ENCODE measurements around the gene MLST8. TPM values are rescaled to one million over a fixed set of nuclear protein-coding genes. Genes with fewer than 3 reads are reported as not detected.

Gene MLST8
- total RNA-seq, 2 experiments from 2014 or later, result 22.9 to 26.4 TPM

DNA sequence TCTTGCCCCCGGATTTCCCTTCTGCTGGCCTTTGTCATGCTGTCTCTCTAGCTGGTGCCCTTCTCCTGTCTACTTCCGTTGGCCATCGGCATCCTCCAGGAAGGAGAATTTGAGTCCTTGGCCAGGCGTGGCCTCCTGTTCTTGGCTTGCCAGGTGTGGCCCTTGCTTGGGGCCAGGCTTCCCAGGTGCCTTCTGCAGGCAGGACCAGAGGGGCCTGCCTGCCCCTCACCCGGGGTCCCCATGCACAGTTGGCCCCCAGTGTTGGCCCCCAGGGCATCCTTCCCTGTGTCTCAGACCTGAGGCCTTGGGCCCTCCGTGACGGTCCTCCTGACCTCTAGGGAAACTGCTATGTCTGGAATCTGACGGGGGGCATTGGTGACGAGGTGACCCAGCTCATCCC is 2.6 kb downstream of the MLST8 start:
- H3K9me3 ChIP-seq (ENCODE audit: control insufficient read depth in 1 of 2, insufficient read depth in 1 of 2, low read length in 2 of 2), result no peaks in the 10 kb centered on the region
- H3K4me3 ChIP-seq (ENCODE audit: low read length), result no peak overlapping the region
- POLR2A ChIA-PET, result no interaction called here
- no peaks in the 10 kb centered on the region for H3K27me3 ChIP-seq (ENCODE audit: control insufficient read depth in 1 of 2, insufficient read depth in 2 of 2, low read length in 2 of 2)
- H3K27ac Mint-ChIP-seq, result peak overlapping the region; percentile 42
- no peak overlapping the region for H3K27ac ChIP-seq (ENCODE audit: low read depth in 1 of 2, low read length in 2 of 2)
- no peaks in the 10 kb centered on the region for H3K27me3 Mint-ChIP-seq
- intact Hi-C loops (cut with DNase I, micrococcal nuclease), result loop anchor here (5.0 kb wide), 2 partner anchors 44 to 161 kb away; partner anchors contain the start of genes ECI1 (in 1 of the 2), NTHL1 (in 1 of the 2) and TSC2 (in 1 of the 2)
- peak overlapping the region; percentile 62 for H3K4me3 Mint-ChIP-seq
- H3K4me1 Mint-ChIP-seq (ENCODE audit: low read depth), result peaks cover 16% of the 10 kb centered on the region
- no peaks in the 10 kb centered on the region for H3K9me3 Mint-ChIP-seq
- no peak for TF ChIP-seq CTCF (IDR thresholded peaks at IDR 0.05)
- no peak for DNase-seq
- H3K4me1 ChIP-seq (ENCODE audit: insufficient read depth, low read length), result peaks cover 31% of the 10 kb centered on the region
- no peak for ATAC-seq (ENCODE audit: poor library complexity)
- peaks cover 32% of the 10 kb centered on the region for H3K36me3 ChIP-seq (ENCODE audit: insufficient read depth, low read length)
- CTCF ChIA-PET, result no interaction called here
- H3K36me3 Mint-ChIP-seq (ENCODE audit: low read depth), result peaks cover 16% of the 10 kb centered on the region

GRCh38 chr16:2208308-2208707 is 3.1 kb downstream of the MLST8 start:
- no peak overlapping the region for H3K27ac ChIP-seq (ENCODE audit: low read depth in 1 of 2, low read length in 2 of 2)
- H3K27me3 ChIP-seq (ENCODE audit: control insufficient read depth in 1 of 2, insufficient read depth in 2 of 2, low read length in 2 of 2), result no peaks in the 10 kb centered on the region
- peak overlapping the region; percentile 62 for H3K4me3 Mint-ChIP-seq
- ChIA-PET POLR2A (no interaction called here), CTCF (no interaction called here)
- H3K4me3 ChIP-seq (ENCODE audit: low read length), result no peak overlapping the region
- peaks cover 21% of the 10 kb centered on the region for H3K4me1 Mint-ChIP-seq (ENCODE audit: low read depth)
- peaks cover 35% of the 10 kb centered on the region for H3K4me1 ChIP-seq (ENCODE audit: insufficient read depth, low read length)
- H3K27ac Mint-ChIP-seq, result no peak overlapping the region
- intact Hi-C loops (cut with DNase I, micrococcal nuclease), result loop anchor here (5.0 kb wide), 2 partner anchors 44 to 161 kb away; partner anchors contain the start of genes ECI1 (in 1 of the 2), NTHL1 (in 1 of the 2) and TSC2 (in 1 of the 2)
- ATAC-seq (ENCODE audit: poor library complexity), result no peak
- peaks cover 32% of the 10 kb centered on the region for H3K36me3 ChIP-seq (ENCODE audit: insufficient read depth, low read length)
- no peaks in the 10 kb centered on the region for H3K9me3 ChIP-seq (ENCODE audit: control insufficient read depth in 1 of 2, insufficient read depth in 1 of 2, low read length in 2 of 2)
- no peaks in the 10 kb centered on the region for H3K27me3 Mint-ChIP-seq
- DNase-seq, result no peak
- H3K36me3 Mint-ChIP-seq (ENCODE audit: low read depth), result peaks cover 16% of the 10 kb centered on the region
- TF ChIP-seq CTCF (IDR thresholded peaks at IDR 0.05), result no peak
- H3K9me3 Mint-ChIP-seq, result no peaks in the 10 kb centered on the region

DNA sequence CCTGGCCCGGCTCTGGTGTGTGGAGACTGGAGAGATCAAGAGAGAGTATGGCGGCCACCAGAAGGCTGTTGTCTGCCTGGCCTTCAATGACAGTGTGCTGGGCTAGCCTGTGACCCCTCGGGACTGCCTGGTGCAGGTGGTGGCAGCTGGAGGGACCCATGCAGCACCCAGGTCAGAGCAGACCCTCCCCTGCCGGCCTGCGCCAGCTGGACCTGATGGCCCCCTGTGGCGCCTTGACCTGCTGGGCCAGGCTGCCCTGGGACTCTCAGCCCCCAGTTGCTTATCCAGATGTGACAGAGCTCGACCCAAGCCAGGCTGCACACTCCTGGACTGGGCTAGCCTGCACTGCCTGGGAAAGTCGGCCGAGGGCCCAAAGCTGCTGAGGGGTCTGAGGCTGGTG is 3.5 kb downstream of the MLST8 start:
- DNase-seq (no peak), ATAC-seq (ENCODE audit: poor library complexity) (no peak)
- POLR2A ChIA-PET, result no interaction called here
- no peak overlapping the region for H3K4me3 ChIP-seq (ENCODE audit: low read length)
- no peaks in the 10 kb centered on the region for H3K27me3 ChIP-seq (ENCODE audit: control insufficient read depth in 1 of 2, insufficient read depth in 2 of 2, low read length in 2 of 2)
- no peak overlapping the region for H3K27ac ChIP-seq (ENCODE audit: low read depth in 1 of 2, low read length in 2 of 2)
- no peaks in the 10 kb centered on the region for H3K27me3 Mint-ChIP-seq
- H3K9me3 ChIP-seq (ENCODE audit: control insufficient read depth in 1 of 2, insufficient read depth in 1 of 2, low read length in 2 of 2), result no peaks in the 10 kb centered on the region
- intact Hi-C loops (cut with DNase I, micrococcal nuclease), result loop anchor here (5.0 kb wide), 2 partner anchors 44 to 161 kb away; partner anchors contain the start of genes ECI1 (in 1 of the 2), NTHL1 (in 1 of the 2) and TSC2 (in 1 of the 2)
- H3K36me3 ChIP-seq (ENCODE audit: insufficient read depth, low read length), result peaks cover 32% of the 10 kb centered on the region
- H3K9me3 Mint-ChIP-seq, result no peaks in the 10 kb centered on the region
- H3K4me1 ChIP-seq (ENCODE audit: insufficient read depth, low read length), result peaks cover 40% of the 10 kb centered on the region
- CTCF ChIA-PET, result no interaction called here
- H3K4me1 Mint-ChIP-seq (ENCODE audit: low read depth), result peaks cover 24% of the 10 kb centered on the region
- no peak overlapping the region for H3K4me3 Mint-ChIP-seq
- TF ChIP-seq CTCF (IDR thresholded peaks at IDR 0.05), result no peak
- H3K27ac Mint-ChIP-seq, result no peak overlapping the region
- H3K36me3 Mint-ChIP-seq (ENCODE audit: low read depth), result peaks cover 16% of the 10 kb centered on the region
